K562 (cell line): ENCODE results near the gene SPOCK2. TPM values are rescaled to one million over a fixed set of nuclear protein-coding genes. Genes with fewer than 3 reads are reported as not detected.

Source experiments
- ESRRB ChIP-seq: fragments of 250-450 bp; sonication (Bioruptor Pico); IDR thresholded peaks from 2 replicates; pipeline ENCODE4 v1.5.0; 2020; ENCODE audit warnings: mild to moderate bottlenecking, moderate library complexity, borderline replicate concordance
- KLF6 ChIP-seq: fragments of 250-450 bp; sonication (Bioruptor Pico); IDR thresholded peaks from 2 replicates; pipeline ENCODE4 v1.4.0; 2020; ENCODE audit warnings: mild to moderate bottlenecking, moderate library complexity, borderline replicate concordance
- MEF2A ChIP-seq: IDR thresholded peaks from 2 replicates; pipeline ENCODE4 v1.6.1; 2011; ENCODE audit warnings: low read depth, mild to moderate bottlenecking, low read length, moderate library complexity; ENCODE audit not compliant: control insufficient read depth
- MLLT1 ChIP-seq, 2 experiments: fragments of 450-650 bp; IDR thresholded peaks; 2 replicates each; pipeline ENCODE4 v1.6.1; 2016
- RBM14 ChIP-seq: fragments of 200-400 bp; formaldehyde crosslinking; IDR thresholded peaks from 2 replicates; pipeline ENCODE4 v1.6.1; 2018; ENCODE audit warnings: low read depth, mild to moderate bottlenecking, low read length, moderate library complexity, borderline replicate concordance; ENCODE audit not compliant: insufficient read depth
- SMARCC2 ChIP-seq: fragments of 450-650 bp; IDR thresholded peaks from 2 replicates; pipeline ENCODE4 v1.6.1; 2017; ENCODE audit warnings: antibody characterized with exemption, moderate library complexity, mild to moderate bottlenecking, low read depth
- polyA plus RNA-seq, 8 experiments: library from polyadenylated mRNA; depleted of rRNA in 4 of 8; stranded (reverse) in 5 of 8; unstranded in 3 of 8; fragments of >200 nt; fragmentation: Nextera tagmentation in 2 of 8; fragmentation: Illumina TruSeq in 1 of 8; extraction: Ambion mirVana in 2 of 8; extraction: Trizol in 1 of 8; gene quantifications; 2 replicates each; pipeline versions ENCODE4 v1.2.1 to v1.2.3, GENCODE V29; 2011 to 2014; ENCODE audit warnings: inconsistent platforms in 1 of 8, missing spikeins in 1 of 8
- total RNA-seq, 7 experiments: library from RNA; depleted of rRNA in 6 of 7; stranded (reverse); fragments of >200 nt in 6 of 7; fragmentation: Illumina TruSeq in 2 of 7; extraction: Trizol in 2 of 7; gene quantifications; 2 replicates each; pipeline versions ENCODE4 v1.2.1 to v1.2.3, GENCODE V29; 2011 to 2021; ENCODE audit warnings: low replicate concordance in 1 of 7

Gene SPOCK2
- total and polyA plus RNA-seq, 9 of the 15 experiments (the other 6 are each of a cell fraction or from before 2014, with no cell fraction given) = 0.04 to 0.86 (median 0.11) TPM; not detected in 2

DNA sequence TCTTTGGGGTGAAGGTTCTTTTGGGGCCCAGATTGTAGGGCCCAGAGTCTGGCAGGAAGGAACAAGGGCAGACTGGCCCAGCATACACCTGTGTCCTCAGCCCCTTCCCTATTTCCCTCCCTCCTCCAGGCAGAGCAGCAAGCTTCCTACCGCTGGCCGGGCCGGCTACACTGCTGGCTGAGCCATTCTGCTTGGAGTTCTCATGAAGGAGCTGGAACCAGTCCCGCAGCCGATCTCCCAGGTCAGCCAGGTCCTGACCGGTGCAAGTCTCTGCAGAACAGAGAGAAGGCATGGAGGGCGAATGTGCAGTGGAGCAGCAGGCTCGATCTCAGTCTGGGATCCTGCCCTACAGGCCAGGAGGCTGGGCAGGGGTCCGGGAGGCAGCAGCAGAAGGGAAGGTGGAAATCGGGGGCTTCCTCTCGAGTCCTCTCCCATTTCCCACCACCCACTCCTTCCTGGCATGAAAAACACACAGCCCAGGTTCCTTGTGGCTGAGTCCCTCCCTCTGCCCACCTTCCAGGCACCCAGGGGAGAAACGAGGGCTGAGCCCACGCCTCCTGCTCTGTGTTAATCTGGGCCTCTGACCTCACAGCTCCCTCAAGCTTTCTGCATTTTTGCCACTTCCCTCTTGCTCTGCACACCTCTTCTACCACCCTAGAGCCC lies 20.8 kb downstream of the SPOCK2 start (continued):
- TF ChIP-seq MLLT1 (IDR thresholded peaks at IDR 0.05) (no peak), SMARCC2 (no peak), ESRRB (CRISPR knock-in tag) (no peak), MEF2A (no peak), KLF6 (CRISPR knock-in tag) (no peak), RBM14 (no peak)
- TF ChIP-seq, all 486 proteins: peak for 0
